Measurements from ENCODE around the gene CDNF.

The CDNF gene

GRCh38 chr10:14784459-14785055 lies 53.3 kb downstream of the CDNF start:
- DNase-seq: no peak

GRCh38 chr10:14782691-14783363 lies 55.0 kb downstream of the CDNF start:
- no peak for DNase-seq

- DNase-seq: no peak
These were observed 56.1 kb downstream of the CDNF start for GRCh38 chr10:14781763-14782162.

GRCh38 chr10:14779001-14779651 lies 58.7 kb downstream of the CDNF start:
- no peak for DNase-seq

GRCh38 chr10:14776546-14776945 lies 61.3 kb downstream of the CDNF start:
- no peak for DNase-seq

- no peak for DNase-seq
These were observed 62.2 kb downstream of the CDNF start for GRCh38 chr10:14775656-14776055.

- no peak for DNase-seq
These were observed 63.0 kb downstream of the CDNF start, which contains the start of gene FAM107B for GRCh38 chr10:14774797-14775196. TSS of gene FAM107B (minus strand) at chr10:14774897. CDS start at chr10:14774663, 234 bp downstream.

- no peak for DNase-seq
These were observed 63.6 kb downstream of the CDNF start for GRCh38 chr10:14774214-14774580.

- DNase-seq: no peak
These were observed 64.2 kb downstream of the CDNF start for GRCh38 chr10:14773551-14774213.

GRCh38 chr10:14772399-14772798 lies 65.4 kb downstream of the CDNF start:
- no peak for DNase-seq

GRCh38 chr10:14770927-14771326 lies 66.9 kb downstream of the CDNF start:
- DNase-seq: no peak
